Measurements from ENCODE around the gene IL36B. TPM values are rescaled to one million over a fixed set of nuclear protein-coding genes. Genes with fewer than 3 reads are reported as not detected.

Gene IL36B
- total RNA-seq, 2 donors from 2014 or later, result not detected

- intact Hi-C loops (cut with DNase I, micrococcal nuclease), result no loop called here
- ATAC-seq (no peak), DNase-seq (no peak)
These were observed 72.1 kb downstream of the IL36B start for GRCh38 chr2:112980537-112980936.

- intact Hi-C loops (cut with DNase I, micrococcal nuclease), result no loop called here
- no peak for ATAC-seq
- no peak for DNase-seq
These were observed 72.9 kb downstream of the IL36B start for GRCh38 chr2:112979731-112980130.

GRCh38 chr2:112977559-112978056 lies 75.1 kb downstream of the IL36B start, which contains the start of gene IL36G:
IL36G (plus strand) TSS chr2:112978006; CDS start chr2:112978639, 633 bp downstream.
- DNase-seq, result no peak
- intact Hi-C loops (cut with DNase I, micrococcal nuclease), result no loop called here
- no peak for ATAC-seq

Other genes with a start within 250 kb of the IL36B start
- gene IL1B, start 216.1 kb downstream of the IL36B start, total RNA-seq, result 1 to 10 TPM; 4.2 to 7.3 TPM
- 1 to 10 TPM in 1 of 2 donors, under 1 TPM in 1; 0.64 to 1.5 TPM for gene IL37, start 141.7 kb downstream of the IL36B start, total RNA-seq
- gene IL36G, start 74.9 kb downstream of the IL36B start, total RNA-seq, result under 1 TPM in 1 of 2 donors, not detected in 1; 0.31 TPM
- gene IL36A, start 47.4 kb downstream of the IL36B start, total RNA-seq, result not detected
- gene IL36RN, start 6.3 kb upstream of the IL36B start, total RNA-seq, result not detected
- gene IL1F10, start 15.1 kb upstream of the IL36B start, total RNA-seq, result not detected
- gene IL1RN, start 74.7 kb upstream of the IL36B start, total RNA-seq, result 10 to 100 TPM in 1 of 2 donors, 1 to 10 TPM in 1; 2.6 to 15.7 TPM
- 10 to 100 TPM; 68.4 to 72.1 TPM for gene PSD4, start 121.1 kb upstream of the IL36B start, total RNA-seq
- 10 to 100 TPM in 1 of 2 donors, 1 to 10 TPM in 1; 1.3 to 13.2 TPM for gene PAX8, start 226.1 kb upstream of the IL36B start, total RNA-seq